ENCODE measurements around the gene NPW. TPM values are rescaled to one million over a fixed set of nuclear protein-coding genes. Genes with fewer than 3 reads are reported as not detected.

Gene NPW
- polyA plus RNA-seq, 1 experiment, result 0.26 TPM

GRCh38 chr16:1974157-1975070 lies 45.2 kb upstream of the NPW start:
- ChIA-PET CTCF (no interaction called here), POLR2A (no interaction called here)
- no peak for TF ChIP-seq CTCF (IDR thresholded peaks at IDR 0.05; ENCODE audit: insufficient read depth, low read depth, low read length)
- no peaks in the 10 kb centered on the region for H3K27me3 ChIP-seq (ENCODE audit: control insufficient read depth, insufficient read depth, low read length)
- peaks cover 32% of the 10 kb centered on the region for H3K36me3 ChIP-seq (ENCODE audit: control insufficient read depth, insufficient read depth, low read length)
- H3K4me3 ChIP-seq (ENCODE audit: low read depth, low read length), result no peak overlapping the region
- DNase-seq (ENCODE audit: low read depth), result no peak

- CTCF ChIA-PET, result no interaction called here
- POLR2A ChIA-PET, result no interaction called here
- Histone ChIP-seq H3K27me3 (ENCODE audit: control insufficient read depth, insufficient read depth, low read length) (peaks cover 6% of the 10 kb centered on the region), H3K4me3 (ENCODE audit: low read depth, low read length) (no peak overlapping the region), H3K36me3 (ENCODE audit: control insufficient read depth, insufficient read depth, low read length) (peaks cover 32% of the 10 kb centered on the region)
- TF ChIP-seq CTCF (IDR thresholded peaks at IDR 0.05; ENCODE audit: insufficient read depth, low read depth, low read length), result no peak
- DNase-seq (ENCODE audit: low read depth), result no peak
Observed at GRCh38 chr16:1975432-1976215, 44.0 kb upstream of the NPW start.

DNA sequence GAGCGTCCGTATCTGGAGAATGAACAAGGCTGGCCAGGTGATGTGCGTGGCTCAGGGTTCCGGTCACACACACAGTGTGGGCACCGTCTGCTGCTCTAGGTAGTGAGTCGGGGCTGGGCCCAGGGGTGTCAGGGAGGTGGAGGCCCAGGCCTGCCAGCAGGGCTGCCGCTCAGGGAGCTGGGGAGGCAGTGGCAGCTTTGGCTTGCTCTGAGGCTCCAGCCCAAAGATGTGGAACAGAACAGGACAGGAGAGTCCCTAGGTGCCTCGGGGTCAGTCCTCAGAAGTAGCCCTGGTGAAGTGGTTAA lies 43.4 kb upstream of the NPW start:
- no peak for TF ChIP-seq CTCF (IDR thresholded peaks at IDR 0.05; ENCODE audit: insufficient read depth, low read depth, low read length)
- POLR2A ChIA-PET, result no interaction called here
- Histone ChIP-seq H3K27me3 (ENCODE audit: control insufficient read depth, insufficient read depth, low read length) (peaks cover 6% of the 10 kb centered on the region), H3K36me3 (ENCODE audit: control insufficient read depth, insufficient read depth, low read length) (peaks cover 32% of the 10 kb centered on the region), H3K4me3 (ENCODE audit: low read depth, low read length) (no peak overlapping the region)
- DNase-seq (ENCODE audit: low read depth), result no peak
- CTCF ChIA-PET, result no interaction called here

- POLR2A ChIA-PET, result no interaction called here
Observed at GRCh38 chr16:1976951-1977874, 42.4 kb upstream of the NPW start.

More at GRCh38 chr16:1976951-1977874, 42.4 kb upstream of the NPW start:
- peaks cover 32% of the 10 kb centered on the region for H3K36me3 ChIP-seq (ENCODE audit: control insufficient read depth, insufficient read depth, low read length)
- H3K4me3 ChIP-seq (ENCODE audit: low read depth, low read length), result no peak overlapping the region
- H3K27me3 ChIP-seq (ENCODE audit: control insufficient read depth, insufficient read depth, low read length), result peaks cover 9% of the 10 kb centered on the region
- CTCF ChIA-PET, result no interaction called here
- TF ChIP-seq CTCF (IDR thresholded peaks at IDR 0.05; ENCODE audit: insufficient read depth, low read depth, low read length), result no peak
- DNase-seq (ENCODE audit: low read depth), result no peak

Data from BJ (cell line).